HFF-Myc (cell line): ENCODE measurements around the gene CNTD1.
A peak's percentile ranks its signal among the peaks of the same experiment; 100 is the strongest.

Experiments used
- DNase-seq: peaks from one replicate; pipeline ENCODE4 v3.0.0-alpha.2; 2011; ENCODE audit warnings: low read depth; ENCODE audit errors: extremely low read depth
- H3K4me3 ChIP-seq: replicated peaks from 2 replicates; pipeline ENCODE4 v1.5.1; 2011; ENCODE audit warnings: low read depth, mild to moderate bottlenecking, control low read depth, low read length
- TF ChIP-seq, protein P1 (sequence below): IDR thresholded peaks from 2 replicates; pipeline ENCODE4 v1.5.1; 2012; ENCODE audit warnings: mild to moderate bottlenecking, low read depth, low read length, control low read depth; ENCODE audit errors: missing control alignments

Gene CNTD1

DNA sequence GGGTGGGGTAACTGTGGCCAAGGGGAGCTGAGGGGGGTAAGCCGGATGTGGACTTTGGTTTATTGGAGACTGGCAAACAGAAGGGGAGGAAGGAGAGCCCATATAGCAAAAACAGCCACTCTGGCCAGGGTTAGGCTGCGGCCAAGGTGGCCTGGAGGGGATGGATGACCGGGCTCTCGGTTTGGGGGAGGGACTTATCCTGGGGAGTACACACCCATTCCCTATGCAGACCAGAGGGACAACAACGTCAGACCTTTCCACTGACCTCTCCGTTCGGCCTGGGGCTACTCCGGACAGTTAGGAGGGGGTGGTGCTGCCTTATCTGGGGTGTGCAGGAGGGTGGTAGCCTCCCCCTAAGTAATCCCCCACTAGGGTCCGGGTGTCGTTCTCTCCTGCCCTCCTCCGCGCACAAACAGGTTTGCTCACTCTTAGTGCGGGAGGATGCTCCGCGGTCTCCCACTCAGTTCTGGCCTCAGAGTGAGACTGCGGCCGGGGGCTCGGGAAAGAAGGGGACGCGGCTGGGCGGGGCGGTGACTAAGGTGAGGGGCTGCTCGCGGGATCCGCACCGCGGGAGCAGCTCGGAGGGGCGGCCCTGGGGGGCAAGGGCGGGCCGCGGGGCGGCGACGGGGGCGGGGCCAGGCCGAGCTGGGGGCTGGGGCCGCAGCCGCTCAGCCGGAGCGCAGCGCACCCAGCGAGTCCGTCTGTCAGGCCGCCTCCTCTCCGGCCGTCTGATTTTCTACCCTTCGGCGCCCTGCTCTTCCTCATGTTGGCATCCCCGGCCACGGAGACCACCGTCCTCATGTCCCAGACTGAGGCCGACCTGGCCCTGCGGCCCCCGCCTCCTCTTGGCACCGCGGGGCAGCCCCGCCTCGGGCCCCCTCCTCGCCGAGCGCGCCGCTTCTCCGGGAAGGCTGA lies 18.5 kb upstream of the CNTD1 start, which contains the start of gene WNK4:
WNK4 (plus strand) TSS at position 675 of the 915 bp plus-strand sequence; CDS start at position 764, 89 bp downstream.
- TF ChIP-seq, protein P1, sequence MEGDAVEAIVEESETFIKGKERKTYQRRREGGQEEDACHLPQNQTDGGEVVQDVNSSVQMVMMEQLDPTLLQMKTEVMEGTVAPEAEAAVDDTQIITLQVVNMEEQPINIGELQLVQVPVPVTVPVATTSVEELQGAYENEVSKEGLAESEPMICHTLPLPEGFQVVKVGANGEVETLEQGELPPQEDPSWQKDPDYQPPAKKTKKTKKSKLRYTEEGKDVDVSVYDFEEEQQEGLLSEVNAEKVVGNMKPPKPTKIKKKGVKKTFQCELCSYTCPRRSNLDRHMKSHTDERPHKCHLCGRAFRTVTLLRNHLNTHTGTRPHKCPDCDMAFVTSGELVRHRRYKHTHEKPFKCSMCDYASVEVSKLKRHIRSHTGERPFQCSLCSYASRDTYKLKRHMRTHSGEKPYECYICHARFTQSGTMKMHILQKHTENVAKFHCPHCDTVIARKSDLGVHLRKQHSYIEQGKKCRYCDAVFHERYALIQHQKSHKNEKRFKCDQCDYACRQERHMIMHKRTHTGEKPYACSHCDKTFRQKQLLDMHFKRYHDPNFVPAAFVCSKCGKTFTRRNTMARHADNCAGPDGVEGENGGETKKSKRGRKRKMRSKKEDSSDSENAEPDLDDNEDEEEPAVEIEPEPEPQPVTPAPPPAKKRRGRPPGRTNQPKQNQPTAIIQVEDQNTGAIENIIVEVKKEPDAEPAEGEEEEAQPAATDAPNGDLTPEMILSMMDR: no peak
- no peak for DNase-seq
- peak within 1 kb of the TSS; percentile 50 for H3K4me3 ChIP-seq

DNA sequence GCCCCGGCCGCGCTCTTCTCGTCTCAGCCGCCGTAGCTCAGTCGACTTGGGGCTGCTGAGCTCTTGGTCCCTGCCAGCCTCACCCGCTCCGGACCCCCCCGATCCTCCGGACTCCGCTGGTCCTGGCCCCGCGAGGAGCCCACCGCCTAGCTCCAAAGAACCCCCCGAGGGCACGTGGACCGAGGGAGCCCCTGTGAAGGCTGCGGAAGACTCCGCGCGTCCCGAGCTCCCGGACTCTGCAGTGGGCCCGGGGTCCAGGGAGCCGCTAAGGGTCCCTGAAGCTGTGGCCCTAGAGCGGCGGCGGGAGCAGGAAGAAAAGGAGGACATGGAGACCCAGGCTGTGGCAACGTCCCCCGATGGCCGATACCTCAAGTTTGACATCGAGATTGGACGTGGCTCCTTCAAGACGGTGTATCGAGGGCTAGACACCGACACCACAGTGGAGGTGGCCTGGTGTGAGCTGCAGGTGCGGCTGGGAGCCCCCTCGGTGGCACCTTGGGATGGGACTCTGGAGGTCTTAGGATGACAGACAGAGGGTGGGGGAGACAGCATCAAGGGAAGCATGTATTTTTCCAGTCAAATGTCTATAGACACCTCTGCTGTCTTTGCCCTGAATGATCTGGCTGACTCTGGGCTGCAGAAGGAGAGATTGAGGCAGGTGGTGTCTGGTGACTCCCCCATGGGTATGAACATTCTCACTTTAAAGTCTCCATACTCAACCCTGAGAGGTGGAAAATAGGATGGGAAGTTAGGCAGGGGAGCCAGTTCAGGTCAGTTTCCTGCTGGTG lies 17.6 kb upstream of the CNTD1 start:
- H3K4me3 ChIP-seq: peak overlapping the region; percentile 50
- TF ChIP-seq, protein P1: no peak
- DNase-seq: no peak

DNA sequence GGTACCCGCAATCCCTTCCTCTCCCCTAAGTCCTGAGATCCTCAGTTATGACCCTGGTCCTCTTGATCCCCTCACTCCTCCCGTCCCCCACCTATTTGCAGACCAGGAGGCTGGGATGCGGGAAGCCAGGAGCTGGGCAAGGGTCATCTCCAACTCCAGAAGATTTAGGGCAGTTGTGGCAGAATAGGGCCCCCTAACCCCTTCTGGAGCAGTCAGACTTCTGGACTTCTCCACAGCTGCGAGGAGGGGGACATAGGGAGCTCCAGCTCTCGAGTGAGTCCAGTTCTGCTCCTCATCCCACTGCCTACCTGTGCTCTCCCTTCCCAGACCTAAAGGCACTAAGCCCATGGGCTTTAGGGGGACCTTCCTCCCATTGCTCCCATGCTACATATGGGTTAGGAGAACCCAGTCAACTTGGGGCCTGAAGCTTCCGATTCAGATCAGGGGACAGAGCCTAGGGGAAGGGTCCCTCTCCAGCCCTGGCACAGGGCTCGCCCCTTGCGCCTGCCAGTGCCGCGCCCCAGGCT lies 17.0 kb upstream of the CNTD1 start:
- DNase-seq: no peak
- TF ChIP-seq, protein P1: no peak
- H3K4me3 ChIP-seq: peak overlapping the region; percentile 50

DNA sequence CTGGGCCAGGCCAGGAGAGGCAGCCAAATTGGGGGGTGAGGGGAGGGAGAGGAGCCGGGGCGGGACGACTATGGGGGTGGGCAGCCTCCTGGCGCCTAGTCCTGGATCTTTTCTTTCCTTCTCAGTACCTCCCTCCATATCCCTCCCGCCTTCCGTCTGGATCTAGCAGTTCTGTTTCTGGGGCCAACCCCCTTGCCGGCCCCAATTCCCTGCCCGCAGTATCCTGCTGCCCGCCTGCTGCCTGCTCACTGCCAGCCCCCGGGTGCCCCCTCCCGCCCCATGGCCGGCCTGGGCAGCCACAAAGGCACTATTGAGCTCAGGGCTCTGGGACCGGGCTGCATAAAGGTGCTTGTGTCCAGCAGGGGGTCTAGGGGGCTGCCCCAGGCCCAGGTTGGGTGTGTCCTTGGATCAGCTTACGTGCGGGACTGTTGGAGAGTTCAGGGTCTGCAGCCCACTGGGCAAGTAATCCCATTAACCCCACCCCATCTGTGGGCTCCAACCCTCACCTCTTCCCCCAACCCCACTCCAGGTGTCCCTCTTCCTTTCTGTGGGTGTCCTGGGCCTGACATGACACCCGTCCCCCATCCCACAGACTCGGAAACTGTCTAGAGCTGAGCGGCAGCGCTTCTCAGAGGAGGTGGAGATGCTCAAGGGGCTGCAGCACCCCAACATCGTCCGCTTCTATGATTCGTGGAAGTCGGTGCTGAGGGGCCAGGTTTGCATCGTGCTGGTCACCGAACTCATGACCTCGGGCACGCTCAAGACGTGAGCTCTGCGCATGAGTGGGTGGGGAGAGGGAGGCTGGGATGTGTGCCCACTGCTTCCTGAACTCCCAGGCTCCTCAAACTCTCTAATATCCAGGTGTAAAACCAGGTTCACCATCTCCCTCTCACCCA lies 16.2 kb upstream of the CNTD1 start:
- peak overlapping the region; percentile 50 for H3K4me3 ChIP-seq
- TF ChIP-seq, protein P1: no peak
- no peak for DNase-seq

DNA sequence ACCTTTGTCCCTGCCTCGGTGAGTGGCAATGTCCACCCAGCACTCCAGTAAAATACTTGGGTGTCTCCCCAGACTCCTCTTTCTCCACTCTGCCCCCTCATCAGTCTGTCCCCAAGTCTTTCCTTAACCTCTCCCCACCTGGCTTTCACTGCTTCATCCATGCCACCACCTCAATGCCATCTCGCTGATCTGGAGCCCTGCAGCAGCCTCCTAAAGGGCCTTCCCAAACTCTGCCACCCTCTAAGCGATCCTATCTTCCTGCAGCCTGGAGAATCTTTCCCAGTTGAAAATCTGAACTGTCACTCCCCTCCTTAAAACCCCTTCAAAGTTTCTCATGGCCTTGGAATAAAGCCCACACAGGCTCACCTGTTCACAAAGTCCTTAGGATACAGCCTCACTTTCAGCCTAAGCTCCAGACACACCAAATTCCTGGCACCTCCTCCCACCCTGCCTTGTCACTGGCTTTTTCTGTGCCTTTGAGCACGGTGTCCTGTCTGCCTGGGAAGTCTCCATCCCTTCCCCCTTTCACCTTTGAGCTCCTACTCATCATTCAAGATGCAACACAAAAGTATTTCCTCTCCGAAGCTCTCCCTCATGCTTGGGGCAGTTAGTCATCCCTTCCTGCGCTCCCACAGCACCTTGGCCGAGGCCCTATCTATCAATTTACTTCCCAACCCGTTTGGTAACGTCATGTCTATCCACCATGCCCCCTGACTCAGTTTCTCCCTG lies 15.4 kb upstream of the CNTD1 start:
- TF ChIP-seq, protein P1: no peak
- no peak overlapping the region for H3K4me3 ChIP-seq
- no peak for DNase-seq

DNA sequence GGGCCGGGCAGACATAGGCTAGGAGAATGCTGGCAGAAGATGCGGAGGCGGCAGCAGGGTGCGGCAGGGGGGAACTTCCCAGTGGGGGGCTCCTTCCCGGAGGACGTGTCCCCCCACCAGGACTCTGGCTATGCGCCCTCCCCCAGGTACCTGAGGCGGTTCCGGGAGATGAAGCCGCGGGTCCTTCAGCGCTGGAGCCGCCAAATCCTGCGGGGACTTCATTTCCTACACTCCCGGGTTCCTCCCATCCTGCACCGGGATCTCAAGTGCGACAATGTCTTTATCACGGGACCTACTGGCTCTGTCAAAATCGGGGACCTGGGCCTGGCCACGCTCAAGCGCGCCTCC lies 14.9 kb upstream of the CNTD1 start:
- H3K4me3 ChIP-seq: no peak overlapping the region
- TF ChIP-seq, protein P1: no peak
- no peak for DNase-seq
